K562 (cell line): ENCODE measurements around the gene PEDS1. TPM values are rescaled to one million over a fixed set of nuclear protein-coding genes. Genes with fewer than 3 reads are reported as not detected.

Experiments used
- ESRRA ChIP-seq: fragments of 450-650 bp; IDR thresholded peaks from 2 replicates; pipeline ENCODE4 v1.6.1; 2014; ENCODE audit warnings: low read depth, mild to moderate bottlenecking, moderate library complexity, borderline replicate concordance
- FOXO4 ChIP-seq: fragments of 450-650 bp; formaldehyde crosslinking; IDR thresholded peaks from 2 replicates; pipeline ENCODE4 v1.4.0; 2020; ENCODE audit warnings: mild to moderate bottlenecking, moderate library complexity
- NELFE ChIP-seq: IDR thresholded peaks from 2 replicates; pipeline ENCODE4 v1.6.1; 2011; ENCODE audit warnings: mild to moderate bottlenecking; ENCODE audit not compliant: insufficient read depth, insufficient read length
- NFIX ChIP-seq: fragments of 250-450 bp; sonication (Bioruptor Pico); IDR thresholded peaks from 2 replicates; pipeline ENCODE4 v1.4.0; 2020; ENCODE audit warnings: low read depth, mild to moderate bottlenecking, moderate library complexity
- SIN3B ChIP-seq: fragments of 450-650 bp; IDR thresholded peaks from 2 replicates; pipeline ENCODE4 v1.6.1; 2017; ENCODE audit warnings: low read depth, mild to moderate bottlenecking, moderate library complexity
- SP1 ChIP-seq: sonication (generic); formaldehyde crosslinking; IDR thresholded peaks from 2 replicates; pipeline ENCODE4 v1.8.1; 2022; ENCODE audit warnings: mild to moderate bottlenecking, missing genetic modification reagents
- TAF15 ChIP-seq: fragments of 200-400 bp; formaldehyde crosslinking; IDR thresholded peaks from 2 replicates; pipeline ENCODE4 v1.6.1; 2017; ENCODE audit warnings: mild to moderate bottlenecking, low read depth, low read length, moderate library complexity
- TEAD1 ChIP-seq, 2 experiments: fragments of 450-650 bp in 1 of 2; sonication (generic) in 1 of 2; formaldehyde crosslinking; IDR thresholded peaks; 2 replicates each; pipeline versions ENCODE4 v1.4.0 to v1.8.0; 2020 to 2022; ENCODE audit warnings: mild to moderate bottlenecking in 2 of 2, missing genetic modification reagents in 1 of 2
- TFE3 ChIP-seq: fragments of 450-650 bp; formaldehyde crosslinking; IDR thresholded peaks from 2 replicates; pipeline ENCODE4 v1.4.0; 2020; ENCODE audit warnings: mild to moderate bottlenecking, mixed read lengths
- ZBTB8A ChIP-seq: fragments of 450-650 bp; IDR thresholded peaks from 2 replicates; pipeline ENCODE4 v1.6.1; 2018; ENCODE audit warnings: mild to moderate bottlenecking, moderate library complexity; ENCODE audit not compliant: partially characterized antibody
- ZNF174 ChIP-seq: fragments of 250-450 bp; sonication (Bioruptor Pico); IDR thresholded peaks from 2 replicates; pipeline ENCODE4 v1.4.0; 2020; ENCODE audit warnings: mild to moderate bottlenecking
- ZZZ3 ChIP-seq: fragments of 450-650 bp; IDR thresholded peaks from 2 replicates; pipeline ENCODE4 v1.6.1; 2016; ENCODE audit warnings: antibody characterized with exemption, mild to moderate bottlenecking, moderate library complexity
- polyA plus RNA-seq, 8 experiments: library from polyadenylated mRNA; depleted of rRNA in 4 of 8; stranded (reverse) in 5 of 8; unstranded in 3 of 8; fragments of >200 nt; fragmentation: Nextera tagmentation in 2 of 8; fragmentation: Illumina TruSeq in 1 of 8; extraction: Ambion mirVana in 2 of 8; extraction: Trizol in 1 of 8; gene quantifications; 2 replicates each; pipeline versions ENCODE4 v1.2.1 to v1.2.3, GENCODE V29; 2011 to 2014; ENCODE audit warnings: inconsistent platforms in 1 of 8, missing spikeins in 1 of 8
- total RNA-seq, 7 experiments: library from RNA; depleted of rRNA in 6 of 7; stranded (reverse); fragments of >200 nt in 6 of 7; fragmentation: Illumina TruSeq in 2 of 7; extraction: Trizol in 2 of 7; gene quantifications; 2 replicates each; pipeline versions ENCODE4 v1.2.1 to v1.2.3, GENCODE V29; 2011 to 2021; ENCODE audit warnings: low replicate concordance in 1 of 7
- TF ChIP-seq, protein P1 (sequence below), 2 experiments: fragments of 450-650 bp; conservative IDR thresholded peaks; 2 replicates each; pipeline ENCODE4 v1.6.1; 2017; ENCODE audit warnings: mild to moderate bottlenecking in 2 of 2, moderate library complexity in 2 of 2
- TF ChIP-seq, protein P2 (sequence below): fragments of 450-650 bp; IDR thresholded peaks from 2 replicates; pipeline ENCODE4 v1.6.1; 2014; ENCODE audit warnings: low read depth, mild to moderate bottlenecking, moderate library complexity, borderline replicate concordance
- TF ChIP-seq, protein P3 (sequence below): fragments of 250-450 bp; sonication (Bioruptor Pico); IDR thresholded peaks from 2 replicates; pipeline ENCODE4 v1.4.0; 2020; ENCODE audit warnings: mild to moderate bottlenecking, moderate library complexity

PEDS1 gene
- total and polyA plus RNA-seq, 9 of the 15 experiments (the other 6 are each of a cell fraction or from before 2014, with no cell fraction given): 2.9 to 38.5 (median 24.2) TPM

DNA sequence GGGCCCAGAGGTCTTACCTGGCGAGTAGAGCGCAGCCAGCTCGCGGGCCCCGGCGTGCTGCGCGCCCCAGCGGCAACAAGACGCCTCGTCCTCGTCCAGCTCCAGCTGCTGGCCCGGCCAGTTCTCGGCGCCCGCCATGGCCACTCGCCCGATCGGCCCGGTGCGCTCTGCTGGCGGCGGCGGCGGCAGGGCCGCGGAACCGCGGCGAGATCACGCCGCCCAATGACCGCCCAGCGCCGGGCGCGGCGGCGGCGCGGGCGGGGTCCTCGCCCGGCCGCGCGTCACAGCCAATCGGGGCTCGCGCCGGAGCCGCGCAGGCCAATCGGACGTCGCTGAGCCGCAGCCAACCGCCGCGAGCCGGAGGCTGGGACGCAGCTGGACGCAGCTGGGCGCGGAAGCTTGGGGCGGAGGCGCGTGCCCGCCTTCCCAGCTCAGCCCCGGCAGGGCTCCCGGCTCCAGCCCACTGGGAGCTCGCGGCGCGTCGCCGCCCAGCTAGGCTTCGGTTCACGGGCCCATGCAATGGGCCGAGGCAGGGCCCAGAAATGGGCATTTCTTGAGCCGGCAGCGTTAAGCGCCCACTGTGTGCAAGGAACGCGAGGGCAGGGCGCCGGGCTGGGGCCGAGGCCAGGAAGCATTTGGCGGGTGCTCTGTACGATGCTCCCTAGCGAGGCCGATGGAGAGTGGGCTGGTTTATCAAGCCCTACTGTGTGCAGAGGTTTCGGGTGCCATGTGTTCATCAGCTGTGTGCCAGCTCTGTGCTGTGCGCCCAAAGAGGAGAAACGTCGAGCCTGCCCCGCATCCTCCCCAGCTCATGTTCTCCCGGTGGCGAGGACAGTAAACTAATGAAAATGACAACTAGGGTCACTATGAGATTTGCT lies at the start of gene PEDS1 (continued):
- no peak for TF ChIP-seq TFE3 (CRISPR knock-in tag)
- no peak for TF ChIP-seq TAF15
- no peak for TF ChIP-seq ZBTB8A
- TF ChIP-seq TEAD1 (CRISPR knock-in tag; IDR thresholded peaks at IDR 0.05): peak in 1 of 2 experiments; percentile 58; a peak in 1 of 4 replicates
- TF ChIP-seq, protein P1, sequence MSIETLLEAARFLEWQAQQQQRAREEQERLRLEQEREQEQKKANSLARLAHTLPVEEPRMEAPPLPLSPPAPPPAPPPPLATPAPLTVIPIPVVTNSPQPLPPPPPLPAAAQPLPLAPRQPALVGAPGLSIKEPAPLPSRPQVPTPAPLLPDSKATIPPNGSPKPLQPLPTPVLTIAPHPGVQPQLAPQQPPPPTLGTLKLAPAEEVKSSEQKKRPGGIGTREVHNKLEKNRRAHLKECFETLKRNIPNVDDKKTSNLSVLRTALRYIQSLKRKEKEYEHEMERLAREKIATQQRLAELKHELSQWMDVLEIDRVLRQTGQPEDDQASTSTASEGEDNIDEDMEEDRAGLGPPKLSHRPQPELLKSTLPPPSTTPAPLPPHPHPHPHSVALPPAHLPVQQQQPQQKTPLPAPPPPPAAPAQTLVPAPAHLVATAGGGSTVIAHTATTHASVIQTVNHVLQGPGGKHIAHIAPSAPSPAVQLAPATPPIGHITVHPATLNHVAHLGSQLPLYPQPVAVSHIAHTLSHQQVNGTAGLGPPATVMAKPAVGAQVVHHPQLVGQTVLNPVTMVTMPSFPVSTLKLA (conservative IDR thresholded peaks at IDR 0.05): 0 out of 4 replicates have a peak, but pooled peaks have one; percentile 32 to 63
- TF ChIP-seq ESRRA: no peak
- TF ChIP-seq, protein P2, sequence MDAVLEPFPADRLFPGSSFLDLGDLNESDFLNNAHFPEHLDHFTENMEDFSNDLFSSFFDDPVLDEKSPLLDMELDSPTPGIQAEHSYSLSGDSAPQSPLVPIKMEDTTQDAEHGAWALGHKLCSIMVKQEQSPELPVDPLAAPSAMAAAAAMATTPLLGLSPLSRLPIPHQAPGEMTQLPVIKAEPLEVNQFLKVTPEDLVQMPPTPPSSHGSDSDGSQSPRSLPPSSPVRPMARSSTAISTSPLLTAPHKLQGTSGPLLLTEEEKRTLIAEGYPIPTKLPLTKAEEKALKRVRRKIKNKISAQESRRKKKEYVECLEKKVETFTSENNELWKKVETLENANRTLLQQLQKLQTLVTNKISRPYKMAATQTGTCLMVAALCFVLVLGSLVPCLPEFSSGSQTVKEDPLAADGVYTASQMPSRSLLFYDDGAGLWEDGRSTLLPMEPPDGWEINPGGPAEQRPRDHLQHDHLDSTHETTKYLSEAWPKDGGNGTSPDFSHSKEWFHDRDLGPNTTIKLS: peak; percentile 78
- no peak for TF ChIP-seq ZNF174 (CRISPR knock-in tag)
- no peak for TF ChIP-seq FOXO4 (CRISPR knock-in tag)
- peak; percentile 73 for TF ChIP-seq SIN3B
- TF ChIP-seq, protein P3, sequence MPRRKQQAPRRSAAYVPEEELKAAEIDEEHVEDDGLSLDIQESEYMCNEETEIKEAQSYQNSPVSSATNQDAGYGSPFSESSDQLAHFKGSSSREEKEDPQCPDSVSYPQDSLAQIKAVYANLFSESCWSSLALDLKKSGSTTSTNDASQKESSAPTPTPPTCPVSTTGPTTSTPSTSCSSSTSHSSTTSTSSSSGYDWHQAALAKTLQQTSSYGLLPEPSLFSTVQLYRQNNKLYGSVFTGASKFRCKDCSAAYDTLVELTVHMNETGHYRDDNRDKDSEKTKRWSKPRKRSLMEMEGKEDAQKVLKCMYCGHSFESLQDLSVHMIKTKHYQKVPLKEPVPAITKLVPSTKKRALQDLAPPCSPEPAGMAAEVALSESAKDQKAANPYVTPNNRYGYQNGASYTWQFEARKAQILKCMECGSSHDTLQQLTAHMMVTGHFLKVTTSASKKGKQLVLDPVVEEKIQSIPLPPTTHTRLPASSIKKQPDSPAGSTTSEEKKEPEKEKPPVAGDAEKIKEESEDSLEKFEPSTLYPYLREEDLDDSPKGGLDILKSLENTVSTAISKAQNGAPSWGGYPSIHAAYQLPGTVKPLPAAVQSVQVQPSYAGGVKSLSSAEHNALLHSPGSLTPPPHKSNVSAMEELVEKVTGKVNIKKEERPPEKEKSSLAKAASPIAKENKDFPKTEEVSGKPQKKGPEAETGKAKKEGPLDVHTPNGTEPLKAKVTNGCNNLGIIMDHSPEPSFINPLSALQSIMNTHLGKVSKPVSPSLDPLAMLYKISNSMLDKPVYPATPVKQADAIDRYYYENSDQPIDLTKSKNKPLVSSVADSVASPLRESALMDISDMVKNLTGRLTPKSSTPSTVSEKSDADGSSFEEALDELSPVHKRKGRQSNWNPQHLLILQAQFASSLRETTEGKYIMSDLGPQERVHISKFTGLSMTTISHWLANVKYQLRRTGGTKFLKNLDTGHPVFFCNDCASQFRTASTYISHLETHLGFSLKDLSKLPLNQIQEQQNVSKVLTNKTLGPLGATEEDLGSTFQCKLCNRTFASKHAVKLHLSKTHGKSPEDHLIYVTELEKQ: no peak
- TF ChIP-seq NFIX (CRISPR knock-in tag): no peak
- no peak for TF ChIP-seq NELFE
- no peak for TF ChIP-seq ZZZ3
- TF ChIP-seq SP1: peak; percentile 43; the same call in 1 of the 2 replicates
